SK-N-MC (cell line): Measurements from ENCODE around the gene ITPKB.

Source experiments
- EZH2 ChIP-seq: fragments of 200-600 bp; sonication (generic); IDR thresholded peaks from one replicate; pipeline ENCODE4 v1.6.1; 2017; ENCODE audit warnings: antibody characterized with exemption
- FOXP2 ChIP-seq: optimal IDR thresholded peaks from 2 replicates; pipeline ENCODE3; 2011; ENCODE audit warnings: mild to moderate bottlenecking, moderate library complexity; ENCODE audit not compliant: insufficient read depth; ENCODE audit errors: extremely low read length, control extremely low read depth
- POLR2AphosphoS5 ChIP-seq: IDR thresholded peaks from 2 replicates; pipeline ENCODE4 v1.6.1; 2012; ENCODE audit warnings: mild to moderate bottlenecking, low read depth, low read length, borderline replicate concordance

DNA sequence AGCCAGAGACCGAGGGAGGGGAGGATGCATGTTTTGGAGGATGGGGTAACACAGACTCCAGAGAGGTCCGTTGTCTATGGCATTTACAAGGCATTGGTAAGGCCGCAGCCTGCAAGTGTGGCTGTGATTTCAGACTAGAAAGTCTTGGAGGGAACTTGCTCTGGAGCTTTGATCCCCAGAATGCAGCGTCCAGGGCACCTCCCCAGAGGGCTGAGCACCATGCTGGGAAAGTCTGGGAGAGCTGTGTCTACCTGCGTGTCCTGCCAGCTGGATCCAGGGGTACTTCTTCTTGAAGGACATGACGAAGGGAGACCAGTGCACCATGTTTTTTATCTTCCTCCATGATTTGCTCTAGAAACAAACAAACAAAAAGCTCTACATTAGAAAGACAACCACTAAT lies 90.7 kb downstream of the ITPKB start:
- no peak for TF ChIP-seq POLR2AphosphoS5
- no peak for TF ChIP-seq EZH2
- no peak for TF ChIP-seq FOXP2
